Osteoblast (primary cell): ENCODE data around the gene MED13L. TPM values are rescaled to one million over a fixed set of nuclear protein-coding genes. Genes with fewer than 3 reads are reported as not detected.

ENCODE experiments used
- DNase-seq: peaks from one replicate; pipeline ENCODE4 v3.0.0; 2011; ENCODE audit warnings: low spot score, mixed read lengths; ENCODE audit not compliant: insufficient read length; ENCODE audit errors: missing footprints
- H2AFZ ChIP-seq: 2 replicates; pipeline ENCODE4 v1.6.0; 2011; ENCODE audit warnings: mild to moderate bottlenecking, low read length
- H3K27ac ChIP-seq: 2 replicates; pipeline ENCODE4 v1.5.1; 2011; ENCODE audit warnings: mild to moderate bottlenecking, low read depth, low read length, moderate library complexity
- H3K27me3 ChIP-seq: 2 replicates; pipeline ENCODE4 v1.6.0; 2012; ENCODE audit warnings: mild to moderate bottlenecking, control low read depth, inconsistent platforms, low read length, moderate library complexity; ENCODE audit not compliant: insufficient read depth
- H3K36me3 ChIP-seq: 2 replicates; pipeline ENCODE4 v1.5.1; 2011; ENCODE audit warnings: mild to moderate bottlenecking, low read length, control low read depth, moderate library complexity; ENCODE audit not compliant: insufficient read depth
- H3K4me1 ChIP-seq: 2 replicates; pipeline ENCODE4 v1.5.1; 2011; ENCODE audit warnings: mild to moderate bottlenecking, low read length, control low read depth, moderate library complexity; ENCODE audit not compliant: insufficient read depth
- H3K4me2 ChIP-seq: 2 replicates; pipeline ENCODE4 v1.6.0; 2011; ENCODE audit warnings: mild to moderate bottlenecking, low read length; ENCODE audit not compliant: insufficient read depth
- H3K4me3 ChIP-seq: fragments of 200-600 bp; sonication (generic); 3 replicates; pipeline ENCODE4 v1.5.1; 2012; ENCODE audit warnings: mild to moderate bottlenecking, low read length, inconsistent platforms; ENCODE audit not compliant: insufficient read depth
- H3K79me2 ChIP-seq: 2 replicates; pipeline ENCODE4 v1.6.0; 2012; ENCODE audit warnings: mild to moderate bottlenecking, low read length, control low read depth, inconsistent platforms; ENCODE audit not compliant: insufficient read depth
- H3K9me3 ChIP-seq: 2 replicates; pipeline ENCODE4 v1.5.1; 2011; ENCODE audit warnings: low read depth, low read length, control low read depth
- H4K20me1 ChIP-seq: 2 replicates; pipeline ENCODE4 v1.6.0; 2012; ENCODE audit warnings: mild to moderate bottlenecking, low read length, control low read depth; ENCODE audit not compliant: insufficient read depth
- total RNA-seq: library from RNA; depleted of rRNA; stranded (reverse); fragments of >200 nt; gene quantifications from 2 replicates; pipeline ENCODE4 v1.2.3, GENCODE V29; 2012
- TF ChIP-seq, protein P1 (sequence below): IDR thresholded peaks from 2 replicates; pipeline ENCODE4 v1.5.1; 2011; ENCODE audit warnings: mild to moderate bottlenecking, low read depth, low read length, moderate library complexity; ENCODE audit errors: extremely low read depth

Gene MED13L
- total RNA-seq, 1 donor = 359 TPM

DNA sequence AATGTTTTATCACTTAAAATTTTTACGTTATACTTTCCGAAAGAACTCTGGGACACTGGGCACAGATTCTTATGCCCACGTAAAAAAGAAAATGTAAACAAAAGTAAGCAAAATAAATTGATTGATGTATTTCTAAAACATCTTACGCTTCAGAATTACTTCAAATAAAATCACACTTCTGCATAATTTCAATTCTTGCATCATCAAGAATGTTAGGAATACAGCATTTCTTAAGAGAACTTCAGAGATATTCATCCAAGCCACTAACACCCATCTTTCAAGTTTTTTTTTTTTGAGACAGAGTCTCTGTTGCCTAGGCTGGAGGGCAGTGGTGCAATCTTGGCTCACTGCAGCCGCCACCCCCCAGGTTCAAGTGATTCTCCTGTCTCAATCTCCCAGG is 180.6 kb downstream of the MED13L start:
- Histone ChIP-seq H3K79me2 (peaks cover 83% of the 10 kb centered on the region), H3K4me1 (no peaks in the 10 kb centered on the region), H3K27ac (no peak overlapping the region), H2AFZ (no peak overlapping the region), H3K27me3 (no peaks in the 10 kb centered on the region), H3K4me3 (no peak overlapping the region), H4K20me1 (peaks cover 37% of the 10 kb centered on the region), H3K9me3 (no peaks in the 10 kb centered on the region), H3K4me2 (no peak overlapping the region), H3K36me3 (no peaks in the 10 kb centered on the region)
- TF ChIP-seq, protein P1, sequence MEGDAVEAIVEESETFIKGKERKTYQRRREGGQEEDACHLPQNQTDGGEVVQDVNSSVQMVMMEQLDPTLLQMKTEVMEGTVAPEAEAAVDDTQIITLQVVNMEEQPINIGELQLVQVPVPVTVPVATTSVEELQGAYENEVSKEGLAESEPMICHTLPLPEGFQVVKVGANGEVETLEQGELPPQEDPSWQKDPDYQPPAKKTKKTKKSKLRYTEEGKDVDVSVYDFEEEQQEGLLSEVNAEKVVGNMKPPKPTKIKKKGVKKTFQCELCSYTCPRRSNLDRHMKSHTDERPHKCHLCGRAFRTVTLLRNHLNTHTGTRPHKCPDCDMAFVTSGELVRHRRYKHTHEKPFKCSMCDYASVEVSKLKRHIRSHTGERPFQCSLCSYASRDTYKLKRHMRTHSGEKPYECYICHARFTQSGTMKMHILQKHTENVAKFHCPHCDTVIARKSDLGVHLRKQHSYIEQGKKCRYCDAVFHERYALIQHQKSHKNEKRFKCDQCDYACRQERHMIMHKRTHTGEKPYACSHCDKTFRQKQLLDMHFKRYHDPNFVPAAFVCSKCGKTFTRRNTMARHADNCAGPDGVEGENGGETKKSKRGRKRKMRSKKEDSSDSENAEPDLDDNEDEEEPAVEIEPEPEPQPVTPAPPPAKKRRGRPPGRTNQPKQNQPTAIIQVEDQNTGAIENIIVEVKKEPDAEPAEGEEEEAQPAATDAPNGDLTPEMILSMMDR = no peak
- DNase-seq = no peak

DNA sequence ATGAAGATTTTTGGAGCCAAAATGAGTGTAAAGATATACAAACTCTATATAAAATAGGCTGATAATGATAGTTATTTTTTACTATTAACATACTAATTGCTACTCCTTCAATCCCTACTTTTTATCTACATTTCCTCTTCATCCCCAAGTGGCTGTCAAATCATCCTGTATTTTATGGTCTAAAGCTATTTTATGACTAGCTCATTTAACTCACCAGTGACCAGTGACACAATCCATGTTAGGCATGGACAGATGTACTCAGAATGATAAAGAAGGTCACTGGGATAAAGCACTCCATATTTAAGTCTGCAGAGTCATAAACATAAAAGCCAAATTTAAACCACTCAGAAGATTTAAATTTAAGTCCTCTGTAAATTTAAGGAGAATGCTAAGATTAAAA is 183.0 kb downstream of the MED13L start:
- Histone ChIP-seq H3K9me3 (no peaks in the 10 kb centered on the region), H3K4me3 (no peak overlapping the region), H3K4me2 (no peak overlapping the region), H3K27ac (no peak overlapping the region), H2AFZ (no peak overlapping the region), H3K27me3 (no peaks in the 10 kb centered on the region), H3K36me3 (no peaks in the 10 kb centered on the region), H3K4me1 (no peaks in the 10 kb centered on the region), H4K20me1 (peaks cover 31% of the 10 kb centered on the region), H3K79me2 (peaks cover 80% of the 10 kb centered on the region)
- TF ChIP-seq, protein P1 = no peak
- DNase-seq = no peak

DNA sequence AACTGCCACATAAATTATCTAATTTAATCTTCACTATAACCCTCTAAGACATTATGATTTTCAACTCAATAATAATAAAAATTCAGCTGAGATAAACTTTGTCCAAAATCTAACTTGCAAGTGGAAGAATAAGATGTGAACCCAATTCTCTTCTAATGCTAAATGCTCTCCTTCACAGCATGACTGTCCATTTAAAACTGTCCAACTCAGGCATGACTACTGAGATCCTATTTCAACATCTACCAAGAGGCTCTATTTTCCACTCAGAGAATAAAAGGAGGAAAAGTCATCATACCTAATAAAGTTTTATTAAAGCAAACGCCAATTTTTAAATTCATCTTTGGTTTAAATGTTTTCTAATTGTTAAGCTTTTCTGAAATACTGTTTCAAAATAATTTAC is 183.6 kb downstream of the MED13L start:
- Histone ChIP-seq H2AFZ (no peak overlapping the region), H3K36me3 (no peaks in the 10 kb centered on the region), H3K9me3 (no peaks in the 10 kb centered on the region), H3K4me1 (no peaks in the 10 kb centered on the region), H3K79me2 (peaks cover 80% of the 10 kb centered on the region), H3K27me3 (no peaks in the 10 kb centered on the region), H3K4me2 (no peak overlapping the region), H3K27ac (no peak overlapping the region), H4K20me1 (peaks cover 31% of the 10 kb centered on the region), H3K4me3 (no peak overlapping the region)
- TF ChIP-seq, protein P1 = no peak
- DNase-seq = no peak

DNA sequence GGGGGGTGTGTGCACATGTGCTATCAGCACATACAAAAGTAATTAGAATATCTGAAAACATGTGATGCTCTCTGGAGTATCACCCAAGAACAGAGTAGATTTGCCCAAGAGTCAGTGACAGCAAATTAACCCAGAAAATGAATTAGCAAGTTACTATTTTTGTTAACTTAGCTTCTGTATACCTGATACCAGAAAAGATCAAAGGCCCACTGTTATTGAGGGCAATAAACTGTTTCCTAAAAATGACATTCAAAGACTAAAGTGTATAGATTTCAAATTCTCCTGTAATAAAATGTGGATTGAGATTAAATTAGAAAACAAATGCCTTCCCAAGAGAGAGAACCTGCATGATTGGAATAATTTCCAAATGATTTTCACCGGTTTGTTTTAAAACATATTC is 184.7 kb downstream of the MED13L start:
- H3K79me2 ChIP-seq = peaks cover 83% of the 10 kb centered on the region
- H3K4me3 ChIP-seq = no peak overlapping the region
- DNase-seq = no peak
- no peak overlapping the region for H3K4me2 ChIP-seq
- H3K36me3 ChIP-seq = no peaks in the 10 kb centered on the region
- no peaks in the 10 kb centered on the region for H3K4me1 ChIP-seq
- peaks cover 33% of the 10 kb centered on the region for H4K20me1 ChIP-seq
- H3K27me3 ChIP-seq = no peaks in the 10 kb centered on the region
- no peak overlapping the region for H3K27ac ChIP-seq
- no peak overlapping the region for H2AFZ ChIP-seq
- H3K9me3 ChIP-seq = no peaks in the 10 kb centered on the region
- TF ChIP-seq, protein P1 = no peak
